ENCODE results near the gene ANKFN1.

ANKFN1 gene

DNA sequence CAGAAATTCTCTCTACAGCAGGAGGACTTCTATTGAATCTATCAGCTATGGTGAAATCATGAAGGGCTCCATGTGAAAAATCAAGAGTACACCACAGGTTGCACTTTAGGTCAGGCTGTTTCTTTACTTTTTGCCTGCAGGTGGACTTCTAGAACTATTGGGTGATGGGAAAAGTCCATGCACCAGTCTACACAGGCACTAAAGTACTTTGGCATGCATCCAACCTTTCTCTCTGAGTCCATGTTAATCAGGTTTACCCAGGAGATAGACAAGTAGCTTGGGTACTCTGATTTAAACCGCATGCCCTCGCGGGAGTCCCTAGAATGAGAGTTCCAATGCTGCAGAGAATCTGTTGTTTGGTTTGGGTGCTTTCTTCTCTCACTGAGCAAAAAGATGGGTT, 9.1 kb upstream of the ANKFN1 start:
- no peak for DNase-seq

DNA sequence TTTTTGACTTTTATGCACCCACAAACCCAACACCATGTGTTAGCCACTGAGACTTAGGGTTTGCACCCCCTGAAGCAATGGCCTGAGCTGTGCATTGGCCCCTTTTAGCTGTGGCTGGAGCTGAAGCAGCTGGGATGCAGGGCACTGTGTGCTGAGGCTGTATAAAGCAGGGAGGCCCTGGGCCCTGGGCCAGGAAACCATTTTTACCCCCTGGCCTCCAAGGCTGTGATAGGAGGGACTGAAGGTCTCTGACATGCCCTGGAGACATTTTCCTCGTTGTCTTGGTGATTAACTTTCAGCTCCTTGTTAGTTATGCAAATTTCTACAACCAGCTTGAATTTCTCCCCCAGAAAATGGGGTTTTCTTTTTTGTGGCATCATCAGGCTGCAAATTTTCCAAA, 6.7 kb upstream of the ANKFN1 start:
- no peak for DNase-seq

DNA sequence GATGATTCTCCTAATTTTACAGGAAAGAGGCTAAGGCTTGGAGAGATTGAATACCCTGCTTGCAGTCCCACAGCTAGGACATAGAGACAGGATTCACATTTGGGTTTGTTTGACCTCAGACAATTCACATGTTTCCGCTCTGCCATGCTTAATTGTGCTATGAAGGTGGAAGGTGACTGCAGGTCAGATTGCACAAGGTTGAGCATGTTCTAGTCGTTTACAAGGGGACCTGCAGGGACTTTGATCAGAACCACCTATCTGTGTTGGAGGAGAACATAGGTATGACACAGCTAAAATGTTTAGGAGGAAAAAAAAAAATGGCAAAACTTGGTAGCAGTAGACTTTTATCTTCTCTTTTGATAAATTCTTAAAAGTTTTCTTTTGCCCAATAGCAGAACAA, 4.9 kb upstream of the ANKFN1 start:
- no peak for DNase-seq

DNA sequence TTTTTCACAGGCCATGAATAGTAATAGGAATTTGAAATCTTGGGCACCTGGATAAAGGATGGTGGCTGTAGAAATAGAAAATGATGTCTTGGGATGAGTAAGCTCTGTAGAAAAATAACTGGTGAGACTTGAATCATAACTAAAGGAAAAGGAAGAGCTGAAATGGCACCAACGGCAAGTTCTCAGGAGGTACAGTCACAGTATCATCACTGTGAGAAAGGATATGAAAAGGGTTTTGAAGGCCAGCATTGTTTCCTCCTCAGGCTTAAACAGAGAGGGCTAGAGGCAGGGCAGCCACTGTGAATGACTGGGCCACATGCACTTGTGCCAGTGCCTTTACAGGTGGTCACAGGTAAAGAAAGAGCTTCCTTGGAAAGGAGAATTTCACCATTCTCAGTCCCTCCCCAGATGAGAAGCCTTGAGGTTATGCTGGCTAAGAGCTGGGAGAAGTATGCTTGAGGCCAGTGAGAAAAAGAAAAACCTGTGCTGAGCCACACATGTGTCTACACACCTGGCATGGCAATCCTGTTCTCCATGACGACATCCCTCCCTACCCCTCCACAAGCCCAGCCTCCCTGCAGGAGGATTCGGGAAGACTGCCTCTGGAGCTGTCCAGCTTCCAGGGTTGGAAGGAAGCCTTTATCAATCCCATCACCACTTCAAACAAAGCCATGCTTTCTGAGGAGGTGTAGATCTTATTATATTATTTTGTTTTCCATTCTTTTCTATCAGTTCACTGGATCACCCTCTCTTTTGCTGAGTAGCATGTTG, 3.8 kb upstream of the ANKFN1 start:
- no peak for DNase-seq

DNA sequence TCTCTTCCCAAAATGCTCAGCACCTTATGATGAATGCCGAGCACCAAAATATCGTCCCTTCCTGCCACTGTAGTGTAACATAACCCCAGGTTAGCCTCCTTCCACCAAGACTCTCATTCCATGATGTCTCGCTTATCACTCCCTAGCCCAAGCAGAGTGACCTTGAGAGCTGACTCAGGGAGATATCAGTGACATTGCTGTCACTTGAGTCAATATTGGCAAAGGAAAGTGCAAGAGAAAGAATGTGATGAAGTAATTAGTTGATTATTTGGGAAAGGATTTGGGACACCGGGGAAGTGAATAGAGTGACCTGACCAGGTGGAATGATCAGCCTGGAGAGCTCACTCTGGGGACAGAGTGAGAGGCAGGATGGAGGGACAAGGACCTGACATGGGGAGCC, 2.6 kb upstream of the ANKFN1 start:
- DNase-seq = no peak

DNA sequence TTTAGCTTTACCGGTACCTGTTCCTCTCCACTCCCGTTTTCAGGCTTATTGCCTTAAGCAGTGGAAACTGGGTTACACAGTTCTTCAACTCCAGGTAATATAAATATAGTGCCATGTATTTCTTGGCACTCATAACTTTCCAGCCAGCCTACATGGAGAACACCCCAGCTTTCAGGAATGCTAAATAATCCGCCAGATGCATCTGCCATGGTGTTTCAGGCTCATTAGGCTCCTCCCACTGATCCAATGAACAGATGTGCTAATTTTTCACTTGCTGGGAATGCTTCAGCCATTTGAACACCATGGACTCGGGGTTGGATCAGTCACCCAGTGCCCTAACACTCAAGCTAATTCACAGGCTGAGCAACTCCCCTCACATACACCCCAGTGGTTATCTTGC, 4.6 kb downstream of the ANKFN1 start:
- DNase-seq = no peak

DNA sequence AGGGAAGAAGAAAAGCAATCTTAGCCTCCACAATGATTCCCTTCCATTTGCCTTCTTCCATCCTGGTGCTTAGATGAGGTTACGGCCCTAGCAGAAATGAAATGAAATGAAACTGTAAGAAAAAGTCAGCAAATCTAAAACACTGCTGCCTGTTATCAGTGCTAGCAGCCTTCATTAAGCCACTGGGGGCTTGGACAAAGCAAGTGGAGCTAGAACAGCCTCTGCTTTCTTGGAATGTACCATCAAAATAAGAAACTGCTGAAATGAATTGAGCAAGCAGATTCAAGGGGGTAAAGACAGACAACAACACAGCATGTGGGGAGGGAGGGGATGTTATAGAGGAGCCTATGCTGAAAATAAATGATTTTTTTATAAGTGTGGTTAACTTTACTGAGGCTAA, 5.1 kb downstream of the ANKFN1 start:
- no peak for DNase-seq

DNA sequence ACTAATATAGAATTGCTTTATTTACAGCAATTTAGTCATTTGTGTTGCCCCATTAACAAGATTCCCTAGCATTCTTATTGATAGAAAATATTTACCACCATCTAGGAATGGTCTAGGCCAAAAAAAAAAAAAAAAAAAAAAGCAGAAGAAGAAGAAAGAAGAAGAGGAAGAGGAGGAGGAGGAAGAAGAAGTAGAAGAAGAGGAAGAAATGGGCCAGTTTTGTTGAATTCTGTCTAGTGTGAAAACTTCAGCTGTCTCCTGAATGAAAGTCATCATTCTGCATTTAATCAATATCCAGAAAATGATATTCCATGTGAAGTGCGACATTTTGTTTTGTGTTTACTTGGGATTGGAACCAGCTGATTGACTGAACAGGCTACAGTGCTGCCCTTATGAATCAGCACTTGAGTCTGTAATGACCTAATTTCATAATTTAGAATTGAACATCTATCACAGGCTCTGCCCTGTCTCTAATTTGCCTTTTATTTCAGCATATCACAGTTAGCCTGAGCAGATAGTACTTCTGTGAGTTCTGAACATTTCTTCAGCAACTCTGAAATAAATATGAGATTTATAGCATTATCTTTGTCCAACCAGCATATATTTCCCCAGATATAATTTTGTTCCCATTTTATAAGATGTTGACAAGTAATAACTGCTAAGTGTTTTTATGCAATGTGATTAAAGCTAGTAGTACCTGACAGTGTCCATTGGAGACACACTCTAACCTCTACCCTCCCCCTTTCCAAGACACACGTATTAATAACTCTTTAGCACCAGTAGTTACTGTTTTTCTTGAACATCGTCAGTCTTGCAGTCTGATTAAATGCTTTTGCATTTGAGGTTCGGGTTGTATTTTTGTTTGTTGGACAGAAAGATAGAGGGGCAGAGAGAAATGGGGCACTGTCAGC, 5.9 kb downstream of the ANKFN1 start:
- no peak for DNase-seq

DNA sequence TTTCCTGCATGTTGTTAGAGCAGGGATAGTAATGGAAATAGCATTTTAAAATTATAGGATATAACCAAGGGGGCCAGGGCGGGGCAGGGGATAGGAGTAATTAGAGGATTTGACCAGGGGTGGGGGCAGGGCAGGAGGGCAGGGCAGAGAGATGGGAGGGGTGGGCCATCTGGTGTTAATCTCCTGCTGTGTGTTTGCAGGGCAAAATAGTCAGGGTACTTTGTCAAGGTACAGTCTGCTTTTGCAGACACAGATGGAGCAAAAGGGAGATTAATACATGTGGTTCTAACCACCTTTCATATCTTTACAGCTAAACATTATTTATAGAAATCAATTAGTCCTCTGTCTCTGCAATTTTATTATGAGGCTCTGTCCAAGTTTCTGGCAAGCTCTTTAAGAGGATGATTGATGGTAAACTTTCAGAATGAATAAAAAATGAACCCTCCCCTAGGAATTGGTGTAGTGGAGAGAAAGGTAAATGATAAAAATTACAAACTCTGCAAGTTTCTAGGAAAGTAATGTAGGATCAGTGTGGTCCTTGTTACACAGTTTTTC, 6.6 kb downstream of the ANKFN1 start:
- no peak for DNase-seq

DNA sequence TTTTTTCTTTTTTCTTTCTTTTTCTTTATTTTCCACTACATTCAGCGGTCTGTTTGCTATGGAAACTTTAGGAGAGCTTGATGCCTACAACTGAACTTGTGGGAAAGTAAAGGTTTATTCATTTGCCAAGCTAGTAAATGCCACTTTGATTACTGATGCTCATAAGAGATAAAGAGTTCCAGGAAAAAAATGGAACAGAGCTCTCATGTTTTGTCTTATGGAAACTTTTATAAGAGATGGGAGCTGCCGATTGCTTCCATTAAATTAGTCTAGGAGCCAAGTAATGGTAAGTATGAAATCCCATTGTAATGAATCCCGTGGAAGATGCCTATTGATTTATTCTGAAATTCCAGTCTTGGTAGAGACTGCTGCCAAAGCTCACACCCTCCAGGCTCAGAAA, 7.1 kb downstream of the ANKFN1 start:
- no peak for DNase-seq

DNA sequence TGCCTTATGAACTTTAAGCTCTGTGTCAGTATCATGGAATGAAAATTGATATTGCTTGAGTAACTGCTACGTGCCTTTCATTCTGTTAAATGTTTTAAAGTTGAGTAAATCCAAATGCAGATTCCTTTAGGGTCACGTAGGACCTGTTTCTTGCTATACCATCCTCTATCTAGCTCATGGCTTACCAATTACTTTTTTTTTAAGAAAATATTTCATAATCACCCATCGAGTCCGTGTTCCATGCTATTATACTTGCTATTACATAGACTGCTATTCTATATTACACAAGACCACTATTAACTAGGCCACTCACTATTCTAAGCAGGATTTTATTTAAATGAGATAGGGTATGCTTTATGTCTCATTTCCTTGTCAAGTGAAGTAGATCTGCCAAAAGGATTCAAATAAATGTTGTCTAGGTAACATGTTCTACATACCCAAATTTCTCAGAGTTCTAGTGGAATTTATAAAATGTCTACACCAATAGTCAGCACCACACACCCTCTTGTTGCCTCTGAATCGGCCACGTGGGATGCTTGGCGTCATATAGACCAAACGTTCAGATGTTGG, 11.9 kb downstream of the ANKFN1 start:
- DNase-seq = no peak

DNA sequence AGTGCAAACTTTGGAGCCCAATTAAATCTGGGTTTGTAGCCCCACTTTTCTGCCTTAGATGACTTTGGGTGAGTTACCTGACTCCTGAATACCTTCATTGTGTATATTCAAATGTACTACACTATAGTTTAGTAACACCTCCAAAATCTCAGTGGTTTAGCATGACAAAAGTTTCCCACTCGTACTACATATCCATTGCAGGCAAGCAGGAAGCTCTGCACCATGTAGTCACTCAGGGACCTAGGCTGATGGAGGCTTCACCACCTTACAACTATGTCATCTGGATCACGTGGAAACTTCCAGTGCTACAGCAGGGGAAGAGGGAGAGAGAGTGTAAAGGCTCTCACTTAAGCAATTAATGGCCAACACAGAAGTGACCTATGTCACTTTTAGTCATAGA, 14.2 kb downstream of the ANKFN1 start:
- DNase-seq = no peak

DNA sequence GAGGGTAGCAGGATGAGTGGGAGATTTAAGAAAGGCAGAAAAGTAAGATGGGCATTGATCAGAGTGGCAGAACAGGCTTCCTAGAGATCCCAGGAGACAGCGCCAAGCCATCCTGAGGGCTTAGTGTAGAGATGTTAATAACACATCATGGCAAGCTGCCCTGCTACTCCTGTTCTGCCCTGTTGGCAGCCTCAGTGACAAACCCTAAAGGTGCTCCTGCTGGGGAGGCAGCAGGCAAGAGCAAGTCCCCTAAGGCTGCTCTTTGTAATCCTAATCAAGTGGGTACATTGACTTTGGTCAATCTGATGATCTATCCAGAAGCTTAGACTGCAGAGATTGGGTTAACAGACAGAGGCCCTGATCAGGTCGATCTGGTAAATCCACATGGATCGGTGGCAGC, 16.3 kb downstream of the ANKFN1 start:
- no peak for DNase-seq

DNA sequence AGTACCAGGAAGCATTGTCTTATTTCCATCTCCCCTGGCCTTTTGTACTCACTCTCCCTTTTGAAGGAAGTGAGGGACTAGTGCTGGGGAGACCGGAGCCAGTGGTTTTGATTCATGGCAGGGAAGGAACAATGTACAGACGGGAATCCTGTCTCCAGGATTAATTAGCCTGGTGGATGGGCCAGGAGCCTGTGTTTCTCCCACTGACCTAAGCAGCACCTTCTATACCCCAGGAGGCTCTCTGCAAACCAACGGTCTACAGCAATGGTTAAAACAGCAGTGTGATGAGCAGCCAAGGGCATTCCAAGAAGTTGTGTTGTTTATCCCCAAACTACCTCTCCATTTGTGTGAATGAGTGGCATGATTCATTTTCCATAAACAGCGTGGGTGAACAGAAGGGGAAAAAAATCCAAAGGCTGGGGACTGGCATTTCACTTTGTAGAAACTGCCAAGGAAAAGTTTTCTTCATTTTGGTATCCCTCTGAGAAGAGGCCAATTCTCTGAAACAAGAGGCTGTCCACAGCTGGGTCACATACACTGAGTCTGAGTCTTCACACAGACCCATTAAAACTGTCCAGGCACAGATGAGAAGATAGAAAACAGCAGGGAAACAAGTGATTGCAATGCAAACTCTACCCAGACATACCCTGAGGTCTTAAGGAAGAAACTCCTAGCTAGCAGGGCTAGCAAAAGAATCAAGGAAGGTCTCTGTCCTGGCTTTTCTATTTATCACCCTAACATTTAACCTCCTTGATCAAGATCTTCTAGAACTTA, 18.1 kb downstream of the ANKFN1 start:
- no peak for DNase-seq

DNA sequence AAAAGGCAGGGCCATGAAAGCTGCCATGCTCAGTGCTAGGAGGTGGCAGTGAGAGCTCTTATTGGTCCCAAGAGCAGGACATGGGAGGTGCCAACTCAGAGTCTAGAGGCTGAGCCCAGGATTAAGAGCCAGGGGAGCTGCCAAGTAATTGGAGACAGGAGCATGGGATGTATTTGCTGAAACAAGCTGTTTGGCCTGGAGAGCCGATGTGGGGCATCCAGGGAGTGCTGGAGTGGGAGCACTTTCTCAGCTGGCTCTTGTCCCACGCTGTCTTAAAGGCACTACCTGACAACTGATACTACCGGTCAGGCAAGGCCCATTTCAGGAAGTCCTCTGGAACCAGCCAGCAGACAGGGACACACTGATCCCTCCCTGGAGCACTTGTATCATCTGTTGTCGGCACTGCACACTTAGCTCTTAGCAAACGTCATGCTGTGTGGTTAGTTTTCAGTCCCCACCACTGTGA, 19.3 kb downstream of the ANKFN1 start:
- DNase-seq = no peak

DNA sequence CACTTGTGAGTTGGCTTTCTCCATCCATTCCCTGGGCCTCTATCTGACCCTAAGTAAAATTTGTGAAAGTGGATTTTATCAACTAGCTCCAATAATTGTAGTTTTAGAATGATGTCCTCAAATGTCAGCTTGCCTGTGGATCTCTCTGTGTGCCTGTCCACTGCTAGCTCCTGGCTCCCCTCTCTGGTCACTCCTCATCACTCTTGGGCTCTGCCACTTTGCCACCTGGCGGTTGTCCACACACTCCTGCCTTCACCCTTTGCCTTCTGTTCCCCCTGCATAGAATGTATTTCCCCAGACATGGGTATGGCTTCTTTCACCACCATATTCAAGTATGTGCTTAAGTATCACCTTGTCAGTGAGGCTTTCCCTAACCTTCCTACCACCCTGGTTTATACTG, 19.8 kb downstream of the ANKFN1 start:
- no peak for DNase-seq

DNA sequence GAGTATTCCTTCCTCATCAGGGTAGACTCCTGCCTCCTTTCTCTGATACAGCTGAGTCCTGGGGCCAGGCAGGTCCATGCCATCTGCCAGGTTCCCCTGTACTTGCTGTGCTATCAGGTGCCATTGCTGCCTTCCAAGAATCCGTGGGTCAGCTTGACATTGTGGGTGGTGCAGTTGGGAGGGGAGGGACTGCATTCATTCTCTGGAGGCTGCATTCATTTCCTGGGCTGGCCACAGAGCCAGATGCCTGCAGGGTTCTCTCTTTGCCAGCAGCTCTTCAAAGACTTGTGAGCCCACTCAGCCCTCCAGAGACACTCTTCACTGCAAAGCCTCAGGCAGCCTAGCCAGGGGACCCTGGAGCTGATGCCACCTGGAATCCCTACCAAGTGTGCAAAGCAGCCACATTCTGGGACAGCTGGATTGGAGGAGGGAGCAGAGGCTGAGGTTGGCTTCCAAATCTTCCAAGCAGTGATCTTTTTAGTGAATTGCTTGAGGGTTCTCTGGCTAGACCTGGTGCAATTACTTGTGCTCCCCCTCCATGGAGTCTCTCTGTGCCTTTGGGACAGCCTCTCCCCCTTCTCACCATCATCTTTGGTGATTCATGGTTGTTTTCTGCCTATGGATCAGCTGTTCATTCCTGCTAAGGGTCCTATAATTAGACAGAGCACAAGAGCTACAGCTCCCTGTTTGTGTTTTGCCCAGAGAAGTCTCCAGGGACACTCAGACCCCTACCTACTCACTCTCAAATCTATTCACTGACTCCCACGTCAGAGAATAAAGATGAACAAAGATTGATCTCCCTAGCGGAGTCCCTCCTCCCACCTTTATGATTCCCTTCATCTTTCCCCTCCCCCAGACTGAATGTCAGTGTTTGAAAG, 20.9 kb downstream of the ANKFN1 start:
- DNase-seq = no peak

DNA sequence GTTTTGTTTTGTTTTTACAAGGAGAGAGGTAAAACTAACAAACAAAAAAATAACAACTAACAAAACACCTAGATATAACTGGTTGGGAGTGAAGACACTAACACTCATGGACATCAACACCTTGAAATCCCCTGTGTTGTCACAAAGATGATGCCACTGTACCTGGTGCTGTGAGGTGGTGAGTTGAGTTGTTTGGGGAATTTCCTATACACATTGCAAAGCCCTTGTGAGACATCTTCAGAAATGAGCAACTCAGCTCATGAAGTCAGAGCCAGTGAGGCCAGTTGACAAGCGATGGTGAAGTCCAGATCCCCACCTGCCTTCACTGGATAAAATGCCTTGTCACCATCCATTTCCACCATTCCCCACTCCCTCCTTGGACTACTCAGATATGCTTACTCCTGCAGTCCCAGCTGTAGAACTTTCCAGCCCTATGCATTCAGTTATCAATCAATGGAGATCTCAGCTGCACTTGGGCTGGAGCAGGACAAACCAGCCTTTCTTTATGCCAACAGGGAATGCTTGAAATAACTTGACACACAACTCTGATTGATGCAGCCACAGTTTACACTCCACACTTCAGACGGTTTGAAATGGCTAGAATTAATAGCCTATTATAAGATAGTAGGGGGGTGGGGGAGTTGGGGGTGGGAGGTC, 22.2 kb downstream of the ANKFN1 start:
- DNase-seq = no peak

DNA sequence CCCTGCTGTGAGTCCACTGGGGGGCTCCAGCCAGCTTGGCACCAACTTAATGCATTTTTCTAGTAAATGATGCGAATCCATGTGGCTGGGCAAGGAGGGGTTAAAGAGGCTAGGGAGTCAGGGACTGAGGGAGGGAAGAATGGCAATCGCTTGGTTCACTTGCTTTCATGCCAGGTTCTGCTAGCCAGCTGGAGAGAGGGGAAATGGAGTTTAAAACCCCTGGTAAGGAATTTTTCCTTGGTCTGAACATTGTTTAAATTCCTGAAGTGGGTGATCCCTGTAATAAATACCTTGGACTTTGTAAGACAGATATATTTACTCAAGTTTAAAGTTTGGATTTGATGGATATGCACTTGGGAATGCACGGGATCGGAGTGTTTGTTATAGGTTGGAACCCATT, 22.8 kb downstream of the ANKFN1 start:
- DNase-seq = no peak

DNA sequence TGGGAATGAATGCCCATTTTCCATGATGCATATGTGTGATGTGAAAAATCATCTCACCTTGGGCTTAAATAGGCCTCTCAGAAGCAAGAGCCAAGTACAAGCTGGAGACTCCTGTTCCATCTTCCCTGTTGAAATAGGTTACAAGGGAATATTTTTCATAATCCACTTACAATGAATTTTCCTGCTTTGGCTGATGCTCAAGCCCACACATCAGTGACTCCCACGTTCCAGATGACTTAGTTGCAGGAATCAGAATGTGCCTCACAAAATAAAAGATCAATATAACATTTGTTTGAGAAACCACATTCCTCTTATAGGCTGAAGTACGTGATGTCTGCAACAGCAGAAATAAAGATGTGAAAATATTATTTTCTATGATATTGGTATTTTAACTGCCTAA, 24.1 kb downstream of the ANKFN1 start:
- no peak for DNase-seq

DNA sequence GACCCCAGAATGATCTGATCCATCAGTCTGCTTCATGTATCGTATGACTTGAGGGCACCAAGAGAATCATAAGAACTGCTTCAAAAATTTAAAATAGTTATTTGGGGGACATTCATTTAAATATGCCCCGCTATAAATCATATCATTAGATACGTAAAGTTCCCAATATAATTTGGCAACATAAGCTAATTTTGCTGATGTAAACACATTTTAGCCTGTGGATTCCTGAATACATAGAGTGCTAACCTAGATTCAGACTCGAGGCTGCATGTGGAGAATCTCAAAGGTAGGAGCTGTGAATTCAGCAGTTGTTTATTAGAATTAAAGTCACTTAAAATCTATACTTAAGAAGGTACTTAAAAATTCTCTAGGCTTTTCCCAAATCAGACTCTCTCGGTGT, 24.9 kb downstream of the ANKFN1 start:
- no peak for DNase-seq
